H1 (cell line): Measurements from ENCODE around the gene NDUFA8. TPM values are rescaled to one million over a fixed set of nuclear protein-coding genes. Genes with fewer than 3 reads are reported as not detected.

ENCODE experiments used
- SP4 ChIP-seq: IDR thresholded peaks from 2 replicates; pipeline ENCODE4 v1.6.1; 2012; ENCODE audit warnings: low read length, inconsistent platforms
- TAF1 ChIP-seq: IDR thresholded peaks from 2 replicates; pipeline ENCODE4 v1.6.1; 2011; ENCODE audit warnings: mild to moderate bottlenecking, low read depth, low read length
- polyA plus RNA-seq, 7 experiments: library from polyadenylated mRNA; depleted of rRNA in 3 of 7; stranded (reverse) in 5 of 7; unstranded in 2 of 7; fragments of >200 nt in 5 of 7; fragments of 200-250 nt in 2 of 7; gene quantifications; 1 replicate in 5 of 7; 2 replicates in 1 of 7; 4 replicates in 1 of 7; pipeline versions ENCODE4 v1.2.1 to v1.2.3, GENCODE V29; 2011 to 2013; ENCODE audit warnings: missing spikeins in 2 of 7, mixed read lengths in 2 of 7
- total RNA-seq: library from RNA; stranded (reverse); fragmentation: NEBNext Ultra II Directional; extraction: Animal tissue kit (Norgen Biotek cat#: 25700); gene quantifications from 2 replicates; pipeline ENCODE4 v1.2.1, GENCODE V29; 2021

The NDUFA8 gene
- total and polyA plus RNA-seq, 2 of the 8 experiments (the other 6 are each of a cell fraction or from before 2014, with no cell fraction given), result 61.0 to 73.8 TPM

DNA sequence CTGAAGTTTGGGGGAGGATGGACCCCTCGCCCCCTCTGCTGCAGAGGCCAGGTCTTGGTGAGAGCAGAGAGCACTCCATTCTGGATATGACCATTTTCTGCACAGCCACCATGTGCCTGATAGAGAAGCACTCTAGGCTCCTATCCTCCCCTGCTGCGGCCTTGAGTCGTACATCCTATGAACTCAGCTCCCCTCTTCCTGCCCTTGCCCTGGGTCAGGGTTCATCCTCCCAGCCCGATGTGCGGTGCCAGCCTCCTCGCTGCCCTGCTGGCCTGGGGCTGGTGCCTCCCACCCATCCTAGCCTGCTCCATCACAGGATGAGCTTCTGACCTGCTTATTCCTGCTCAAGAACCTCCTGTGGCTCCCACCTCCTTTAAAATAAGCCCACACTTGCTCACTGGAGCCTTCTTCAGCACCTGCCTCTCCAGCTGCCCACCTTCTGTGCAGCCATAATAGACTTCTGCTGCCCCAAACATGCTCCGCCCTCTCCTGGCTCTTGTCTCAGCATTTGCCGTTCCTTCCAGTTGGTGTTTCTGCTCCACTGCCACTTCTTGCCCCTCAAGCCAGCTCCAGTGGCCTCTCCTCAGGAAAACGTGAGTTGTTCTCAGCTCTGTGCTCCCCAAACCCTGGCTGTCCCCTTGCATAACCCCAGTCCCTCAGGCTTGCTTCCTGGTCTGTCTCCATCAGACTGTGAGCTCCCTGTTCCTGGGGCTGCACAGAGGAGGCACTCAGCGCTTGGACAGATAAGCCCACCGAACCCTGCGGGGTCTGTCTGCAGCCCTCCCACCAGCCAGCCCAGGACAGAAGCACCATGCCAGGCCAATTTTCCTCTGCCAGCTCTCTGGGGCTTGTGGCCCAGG lies 44.2 kb downstream of the NDUFA8 start (continued):
- TF ChIP-seq TAF1 (no peak), SP4 (no peak)
